ENCODE results near the gene MUSK. TPM values are rescaled to one million over a fixed set of nuclear protein-coding genes. Genes with fewer than 3 reads are reported as not detected.
"Not testable (repeated sequence)": the region's sequence is repeated elsewhere in the genome, so short reads cannot be mapped to it uniquely, and the experiment has no call there.

Gene MUSK
- polyA plus RNA-seq, 1 donor = 14.6 TPM

- DNase-seq (ENCODE audit: low read depth) = no peak
Observed at GRCh38 chr9:110810262-110810976, 141.8 kb downstream of the MUSK start.

DNA sequence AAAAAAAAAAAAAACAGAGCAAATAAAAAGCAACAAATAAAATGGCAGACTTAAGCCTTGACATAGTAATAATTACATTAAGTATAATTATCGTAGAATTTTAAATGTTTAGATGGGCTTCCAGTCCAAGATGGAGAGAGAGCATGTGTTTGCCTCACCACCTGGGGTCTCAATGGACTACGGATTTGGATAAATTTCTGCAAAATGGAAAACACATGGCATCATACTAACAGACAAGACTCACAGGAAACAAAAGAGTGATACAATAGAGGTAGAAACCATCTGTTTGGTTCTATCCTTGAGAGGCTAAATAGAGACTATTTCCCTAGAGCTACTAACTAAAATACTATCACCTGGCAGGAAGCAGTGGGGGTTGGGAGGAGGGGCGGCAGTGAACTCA, 144.3 kb downstream of the MUSK start:
- no peak for DNase-seq (ENCODE audit: low read depth)

DNA sequence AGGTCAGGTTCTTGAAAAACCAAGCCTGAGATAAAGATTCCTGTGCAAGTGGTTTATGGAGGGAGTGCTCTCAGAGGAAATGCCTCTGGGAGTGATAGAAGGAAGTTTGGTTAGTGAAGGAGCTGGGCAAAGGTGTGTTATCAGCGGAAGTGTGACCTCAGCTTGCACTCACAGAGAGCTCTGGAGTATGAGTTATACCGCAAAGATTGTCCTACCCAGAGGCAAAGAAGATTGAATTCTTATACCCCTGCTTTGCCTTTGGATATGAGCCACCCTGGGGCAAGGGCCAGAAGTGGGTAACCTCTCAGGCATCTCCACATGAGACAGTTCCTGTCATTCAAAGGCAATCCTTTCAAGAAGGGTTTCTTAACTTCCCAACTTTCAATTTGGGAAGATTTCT, 145.6 kb downstream of the MUSK start:
- DNase-seq (ENCODE audit: low read depth) = no peak

GRCh38 chr9:110815361-110815760, 146.8 kb downstream of the MUSK start:
- DNase-seq (ENCODE audit: low read depth) = no peak

GRCh38 chr9:110820381-110820780, 151.8 kb downstream of the MUSK start:
- no peak for DNase-seq (ENCODE audit: low read depth)

DNA sequence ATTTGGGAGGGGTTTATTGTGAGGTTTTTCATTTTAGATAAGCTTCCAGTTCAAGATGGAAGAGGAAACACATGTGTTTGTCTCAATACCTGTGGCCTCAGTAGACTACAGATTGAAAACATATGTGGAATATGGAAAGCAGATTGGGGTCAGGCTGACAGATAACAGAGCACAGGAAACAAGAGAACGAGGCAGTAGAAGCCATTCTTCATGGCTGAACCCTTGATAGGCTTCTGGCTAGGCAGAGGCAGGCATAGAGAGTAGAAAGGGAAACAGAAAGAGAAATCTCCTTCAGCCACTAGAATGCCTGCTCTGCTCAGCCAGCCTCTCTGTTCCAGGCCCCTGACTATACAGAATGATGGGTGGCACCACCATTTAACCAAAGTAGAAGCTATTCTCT, 152.5 kb downstream of the MUSK start:
- DNase-seq (ENCODE audit: low read depth) = no peak

- DNase-seq (ENCODE audit: low read depth) = not testable (repeated sequence)
Observed at GRCh38 chr9:110825129-110825528, 156.5 kb downstream of the MUSK start.

GRCh38 chr9:110825950-110826349, 157.4 kb downstream of the MUSK start:
- no peak for DNase-seq (ENCODE audit: low read depth)

GRCh38 chr9:110826400-110826799, 157.8 kb downstream of the MUSK start:
- DNase-seq (ENCODE audit: low read depth) = not testable (repeated sequence)

- peak; percentile 89 for DNase-seq (ENCODE audit: low read depth)
Observed at GRCh38 chr9:110828264-110828663, 159.7 kb downstream of the MUSK start.

- no peak for DNase-seq (ENCODE audit: low read depth)
Observed at GRCh38 chr9:110830495-110830894, 161.9 kb downstream of the MUSK start.

GRCh38 chr9:110832926-110833325, 164.3 kb downstream of the MUSK start:
- DNase-seq (ENCODE audit: low read depth) = no peak

DNA sequence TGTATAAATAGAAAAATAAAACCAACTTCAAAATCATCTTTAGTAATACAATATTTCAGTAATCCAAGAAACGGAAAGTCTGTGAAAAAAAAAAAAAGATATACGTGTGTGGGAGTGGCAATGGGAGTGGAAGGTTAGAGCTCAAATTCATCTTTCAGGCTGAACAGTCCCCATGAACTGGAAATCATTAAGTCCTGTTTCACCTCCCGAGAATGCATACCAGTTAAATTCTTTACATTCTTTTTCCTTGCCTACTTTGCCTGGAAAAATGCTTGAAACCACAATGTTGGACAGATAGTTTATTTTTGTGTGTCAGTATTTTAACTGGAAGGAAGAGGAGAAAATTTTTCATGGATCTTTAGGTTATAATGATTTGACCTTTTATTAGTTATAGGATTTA, 166.8 kb downstream of the MUSK start:
- DNase-seq (ENCODE audit: low read depth) = no peak

GRCh38 chr9:110835859-110836271, 167.3 kb downstream of the MUSK start:
- DNase-seq (ENCODE audit: low read depth) = no peak

- no peak for DNase-seq (ENCODE audit: low read depth)
Observed at GRCh38 chr9:110837401-110838005, 168.9 kb downstream of the MUSK start.

GRCh38 chr9:110842169-110842568, 173.6 kb downstream of the MUSK start:
- DNase-seq (ENCODE audit: low read depth) = no peak

DNA sequence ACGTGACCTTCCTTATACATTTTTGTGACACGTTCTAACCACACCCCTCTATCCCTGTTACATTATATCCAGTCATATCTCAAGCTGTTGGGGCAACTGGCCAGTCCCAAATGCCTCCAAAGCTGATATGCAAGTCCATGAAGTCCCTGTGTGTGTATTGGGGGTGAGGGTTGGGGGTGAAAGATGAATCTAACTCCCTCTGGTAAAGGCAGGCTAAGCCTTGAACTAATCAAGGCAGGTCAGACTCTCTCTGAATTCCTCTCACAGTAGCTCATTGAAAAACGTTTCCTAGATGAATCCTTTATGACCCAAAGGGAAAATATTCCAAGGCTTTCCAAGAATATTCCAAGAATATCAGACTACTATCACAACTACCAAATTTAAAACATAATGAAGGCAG, 174.4 kb downstream of the MUSK start:
- DNase-seq (ENCODE audit: low read depth) = no peak

DNA sequence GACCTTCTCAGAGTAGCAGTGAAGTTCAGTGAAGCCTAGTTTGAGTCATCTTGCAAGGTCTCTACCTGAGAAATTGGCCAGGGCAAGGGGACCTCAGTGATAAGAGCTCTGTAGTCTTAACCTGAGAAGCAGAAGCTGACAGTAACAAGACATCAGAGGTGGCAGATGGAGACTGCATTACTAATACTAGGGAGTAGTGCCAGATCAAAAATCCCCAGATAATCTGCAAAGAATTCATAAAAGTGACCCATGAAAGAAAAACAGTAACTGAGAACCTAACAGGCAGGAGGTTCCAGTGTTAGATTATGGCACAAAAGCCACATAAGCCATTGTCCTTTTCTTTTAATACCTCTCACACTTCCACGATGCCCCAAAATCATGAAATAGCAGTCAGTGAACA, 175.5 kb downstream of the MUSK start:
- no peak for DNase-seq (ENCODE audit: low read depth)

DNA sequence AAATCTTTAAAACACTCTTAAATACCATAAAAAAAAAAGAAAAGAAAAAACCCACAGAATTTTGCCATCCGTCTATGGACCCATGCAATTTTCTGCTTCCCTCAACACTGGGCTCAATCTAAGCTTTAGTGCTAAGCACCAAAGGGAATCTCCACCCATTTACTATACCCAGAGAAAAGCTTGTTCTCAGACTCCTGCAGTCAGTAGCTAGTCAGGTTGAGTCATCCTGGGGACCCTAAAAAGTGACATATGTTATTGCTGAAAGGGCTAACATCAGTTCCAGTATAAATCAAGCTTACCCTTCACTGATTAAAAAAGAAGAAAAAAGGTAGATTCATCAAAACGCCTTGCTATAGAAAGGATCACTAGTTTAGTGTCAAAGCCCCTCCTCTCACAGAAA, 177.6 kb downstream of the MUSK start:
- no peak for DNase-seq (ENCODE audit: low read depth)

- DNase-seq (ENCODE audit: low read depth) = no peak
Observed at GRCh38 chr9:110847671-110848070, 179.1 kb downstream of the MUSK start.

- DNase-seq (ENCODE audit: low read depth) = no peak
Observed at GRCh38 chr9:110850401-110851135, 182.0 kb downstream of the MUSK start.

Measured in forelimb muscle (tissue), 1 donor.